HG02884 (cell line): ENCODE results near the gene STK38.

Experiments used
- ATAC-seq: cut with Tn5 transposase; IDR thresholded peaks from one replicate; pipeline ENCODE4 v1.9.1; 2021; ENCODE audit warnings: mild to moderate bottlenecking, moderate library complexity; ENCODE audit not compliant: unreplicated experiment

Gene STK38

DNA sequence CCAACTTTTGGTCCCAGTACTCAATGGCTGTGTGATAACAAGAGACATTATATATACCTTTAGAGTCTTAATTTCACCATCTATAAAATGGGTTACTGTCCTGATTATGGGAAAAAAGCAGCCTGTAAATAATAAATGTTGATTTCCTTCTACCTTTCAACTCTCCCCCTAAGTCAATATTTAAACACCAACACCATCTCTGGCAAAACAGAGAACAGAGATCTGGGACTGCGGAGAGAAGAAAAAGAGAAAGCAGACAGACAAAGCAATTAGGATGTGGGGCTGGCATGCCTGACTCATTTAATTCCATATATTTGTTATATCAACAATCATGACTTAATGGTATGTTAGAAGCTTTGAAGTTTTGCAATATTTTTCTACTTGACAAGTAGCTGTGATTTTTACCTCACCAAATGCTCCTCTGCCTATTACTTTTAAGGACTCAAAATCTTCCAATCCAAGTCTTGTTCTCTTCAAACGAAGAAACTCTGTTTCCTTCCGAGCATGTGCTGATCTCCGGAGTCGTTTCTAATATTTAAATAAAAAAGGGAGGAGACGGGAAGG lies 23.3 kb downstream of the STK38 start:
- no peak for ATAC-seq

DNA sequence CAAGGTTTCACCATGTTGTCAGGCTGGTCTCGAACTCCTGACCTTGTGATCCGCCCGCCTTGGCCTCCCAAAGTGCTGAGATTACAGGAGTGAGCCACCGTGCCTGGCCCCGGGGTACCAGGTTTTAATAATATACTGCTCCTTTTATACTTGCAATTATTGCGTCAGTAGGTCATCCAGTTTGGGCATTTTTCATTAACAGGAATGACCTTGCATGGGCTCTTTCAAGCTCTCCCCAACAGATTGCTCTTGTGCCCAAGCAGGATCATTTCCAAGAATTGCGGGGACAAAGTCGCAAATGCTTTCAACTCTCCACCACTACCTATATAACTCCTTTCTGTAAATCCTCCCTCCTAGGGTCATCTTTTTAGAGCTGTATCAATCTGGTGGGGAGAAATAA lies 23.8 kb downstream of the STK38 start:
- no peak for ATAC-seq

GRCh38 chr6:36519352-36519751 lies 27.9 kb downstream of the STK38 start:
- no peak for ATAC-seq

DNA sequence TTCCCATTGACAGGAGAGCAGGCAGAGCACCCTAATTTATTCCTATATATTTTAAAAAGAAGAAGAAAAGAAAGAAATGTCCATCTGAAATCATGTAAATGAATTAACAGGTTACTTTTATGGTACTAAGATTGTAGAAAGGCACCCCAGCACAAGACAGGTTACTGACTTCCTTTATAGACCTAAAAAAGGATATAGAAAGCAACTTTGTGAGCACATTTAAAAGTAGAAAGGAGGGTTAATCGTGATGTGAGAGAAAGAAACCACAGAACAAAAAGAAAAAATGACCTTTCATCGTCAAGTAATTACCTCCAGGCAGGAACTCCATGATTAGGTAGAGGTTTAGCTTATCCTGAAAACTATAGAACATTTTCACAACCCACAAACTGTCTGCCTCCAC lies 29.9 kb downstream of the STK38 start:
- no peak for ATAC-seq

- ATAC-seq: no peak
Observed at GRCh38 chr6:36516988-36517387, 30.3 kb downstream of the STK38 start.

GRCh38 chr6:36516559-36516958 lies 30.7 kb downstream of the STK38 start:
- no peak for ATAC-seq

GRCh38 chr6:36515844-36516243 lies 31.4 kb downstream of the STK38 start:
- no peak for ATAC-seq

DNA sequence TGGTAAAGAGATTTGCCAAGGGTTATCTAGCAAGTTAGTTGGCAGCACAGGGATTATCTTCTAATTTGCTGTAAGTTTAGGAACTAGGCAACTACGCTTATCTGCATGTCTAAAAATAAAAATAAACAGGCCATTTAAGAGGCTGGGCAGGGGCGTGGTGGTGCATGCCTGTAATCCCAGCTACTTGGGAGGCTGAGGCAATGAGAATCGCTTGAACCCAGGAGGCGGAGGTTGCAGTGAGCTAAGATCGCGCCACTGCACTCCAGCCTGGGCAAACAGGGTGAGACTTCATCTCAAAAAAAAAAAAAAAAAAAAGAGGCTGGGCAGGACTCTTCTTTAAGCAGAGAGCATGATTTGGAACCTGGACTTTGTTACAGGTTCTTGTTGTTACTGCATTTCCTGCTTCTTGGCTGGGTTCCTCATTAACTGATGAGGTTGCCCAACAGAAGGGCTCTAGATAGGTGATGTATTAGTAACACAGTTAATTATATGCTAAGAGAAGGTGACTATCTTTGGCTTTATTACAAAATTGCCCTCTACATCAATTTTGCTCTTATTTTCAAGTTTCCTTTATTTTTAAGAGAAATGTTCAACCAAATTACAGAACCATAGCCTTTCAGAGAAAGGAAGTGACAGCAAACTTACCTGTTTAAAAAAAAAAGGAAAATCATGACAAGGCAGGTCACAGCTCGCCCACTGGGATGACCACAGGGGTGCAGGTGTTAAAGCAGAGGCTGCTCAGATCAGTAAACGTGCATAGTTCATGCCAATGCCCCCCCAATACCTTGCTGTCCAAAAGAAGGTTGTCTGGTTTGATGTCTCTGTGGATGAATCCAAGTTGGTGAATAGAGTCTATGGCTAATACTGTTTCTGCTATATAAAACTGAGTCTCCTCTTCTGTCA lies 32.5 kb downstream of the STK38 start:
- no peak for ATAC-seq

- ATAC-seq: no peak
Observed at GRCh38 chr6:36510365-36510764, 36.9 kb downstream of the STK38 start.

DNA sequence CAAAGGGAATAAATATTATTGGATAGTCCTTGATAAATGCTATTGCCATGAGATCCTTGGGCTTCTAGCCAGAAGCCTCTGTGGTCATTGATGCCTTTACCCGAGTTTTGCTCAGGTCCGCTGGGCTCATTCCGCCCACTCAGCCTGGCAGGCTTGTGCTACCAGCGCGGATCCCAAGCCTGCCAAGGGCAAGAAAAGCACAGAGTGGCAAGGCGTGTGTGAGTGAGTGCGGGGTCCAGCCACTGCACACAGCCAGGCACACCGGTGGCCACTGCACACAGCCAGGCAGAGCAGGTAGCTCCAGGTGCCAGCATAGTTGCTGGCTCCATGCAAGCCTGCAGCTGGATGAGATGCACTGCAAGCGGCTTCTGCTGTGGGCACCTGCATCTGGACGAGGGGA lies 38.7 kb downstream of the STK38 start:
- ATAC-seq: no peak

DNA sequence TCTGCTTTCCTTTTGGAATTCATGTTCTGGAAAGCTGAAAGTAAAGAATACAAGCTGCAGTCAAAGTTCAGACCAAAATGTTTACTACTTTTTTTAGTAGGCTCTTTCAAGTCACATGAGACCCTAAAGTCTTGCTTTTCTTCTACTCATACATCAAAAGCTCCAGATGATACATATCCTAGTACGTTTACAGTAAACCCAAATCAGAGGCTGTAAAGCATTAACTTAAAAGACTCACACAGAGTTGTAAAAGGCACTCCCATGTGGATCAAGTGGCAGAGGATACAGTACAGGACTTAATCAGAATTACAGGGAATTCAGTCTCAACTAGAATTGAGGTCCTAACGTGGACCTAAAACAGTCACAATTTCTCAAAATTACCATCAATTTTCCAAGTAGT lies 40.7 kb downstream of the STK38 start:
- ATAC-seq: no peak

DNA sequence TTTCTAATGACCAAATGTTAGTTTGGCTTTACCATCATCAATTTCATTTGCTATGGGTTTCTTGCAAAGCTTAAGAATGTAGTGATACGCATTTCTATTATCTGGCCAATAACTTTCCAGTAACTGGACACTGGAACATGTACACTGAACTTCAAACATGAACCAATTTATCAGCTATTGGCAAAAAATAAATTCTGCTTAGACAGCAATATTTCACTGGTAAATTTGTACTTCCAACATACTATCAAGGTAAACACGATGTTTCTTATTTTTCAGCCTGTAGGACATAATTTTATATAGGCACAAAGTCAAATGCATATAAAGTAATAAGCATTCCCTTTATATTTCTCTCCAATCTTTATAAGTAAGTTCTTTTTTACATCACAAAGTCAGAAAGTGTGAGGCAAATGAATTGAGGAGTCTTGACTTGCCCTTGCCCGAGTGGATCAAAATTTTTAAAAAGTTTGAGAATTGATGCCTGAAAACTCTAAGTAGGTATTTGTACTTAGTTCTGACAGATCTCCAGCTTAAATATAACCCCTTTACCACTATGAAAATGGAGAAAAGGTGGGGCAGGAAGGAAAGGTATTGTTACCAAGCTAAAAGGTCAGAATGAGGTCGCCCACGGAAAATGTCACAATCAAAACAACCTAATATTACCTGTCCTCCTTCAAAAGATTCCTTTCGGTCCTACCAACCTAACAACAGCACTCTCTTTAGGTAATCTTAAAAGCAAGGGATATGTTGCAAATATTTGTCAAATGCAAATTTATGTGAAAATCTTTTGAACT lies 41.3 kb downstream of the STK38 start:
- no peak for ATAC-seq

GRCh38 chr6:36504982-36505381 lies 42.3 kb downstream of the STK38 start:
- ATAC-seq: no peak

DNA sequence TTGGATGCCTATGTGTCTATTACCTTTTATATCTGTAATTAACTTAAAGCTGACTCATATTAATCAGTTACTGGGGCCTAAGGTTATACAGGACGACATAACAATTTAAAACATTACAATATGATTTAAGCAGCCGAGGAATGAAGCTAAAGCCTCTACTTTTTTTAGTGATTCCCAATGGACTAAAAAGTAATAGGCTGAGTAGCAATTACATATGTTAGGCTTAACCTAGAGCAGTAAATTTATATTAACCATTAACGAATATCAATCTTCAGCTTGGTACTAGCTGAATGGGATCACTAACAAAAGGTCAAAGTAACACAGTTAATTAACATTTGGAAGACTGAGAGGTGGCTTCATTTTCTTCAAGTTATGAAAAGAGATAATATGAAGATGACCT lies 43.1 kb downstream of the STK38 start:
- ATAC-seq: no peak

DNA sequence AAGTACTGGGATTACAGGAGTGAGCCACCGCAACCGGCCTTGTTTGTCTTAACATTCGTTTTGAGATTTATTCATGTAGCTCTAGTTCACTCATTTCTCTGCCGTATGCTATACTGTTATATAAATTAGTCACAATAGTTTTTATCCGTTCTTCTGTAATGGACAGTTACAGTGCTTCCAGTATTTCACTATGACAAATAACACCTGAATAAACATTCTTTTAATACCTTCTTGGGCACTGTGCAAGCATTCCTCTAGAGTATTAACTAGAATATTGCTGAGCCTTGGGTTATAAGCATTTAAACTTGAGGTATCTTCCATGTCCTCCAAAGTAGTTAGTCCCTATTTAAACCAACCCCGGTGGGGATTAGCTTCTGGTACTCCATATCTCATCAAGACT lies 45.6 kb downstream of the STK38 start:
- ATAC-seq: no peak

DNA sequence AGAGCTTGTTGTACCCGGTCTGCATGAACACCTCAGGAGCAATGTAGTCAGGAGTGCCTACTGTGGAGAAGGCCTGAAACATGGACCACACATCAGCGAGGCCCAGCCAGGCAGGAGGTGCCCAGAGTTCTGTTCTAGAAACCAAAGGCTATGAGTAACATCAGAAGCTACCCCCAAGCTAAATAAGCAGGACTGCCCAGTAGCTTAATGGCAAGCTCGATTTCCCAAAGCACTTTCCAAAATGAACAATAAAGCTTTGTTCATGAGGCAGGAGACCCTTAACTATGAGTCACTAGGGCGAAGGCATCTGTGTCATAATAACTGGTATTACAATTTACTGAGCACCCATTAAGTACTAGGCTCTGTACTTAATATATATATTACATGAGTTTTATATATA lies 47.4 kb downstream of the STK38 start:
- no peak for ATAC-seq

- no peak for ATAC-seq
Observed at GRCh38 chr6:36495086-36495485, 52.2 kb downstream of the STK38 start.

DNA sequence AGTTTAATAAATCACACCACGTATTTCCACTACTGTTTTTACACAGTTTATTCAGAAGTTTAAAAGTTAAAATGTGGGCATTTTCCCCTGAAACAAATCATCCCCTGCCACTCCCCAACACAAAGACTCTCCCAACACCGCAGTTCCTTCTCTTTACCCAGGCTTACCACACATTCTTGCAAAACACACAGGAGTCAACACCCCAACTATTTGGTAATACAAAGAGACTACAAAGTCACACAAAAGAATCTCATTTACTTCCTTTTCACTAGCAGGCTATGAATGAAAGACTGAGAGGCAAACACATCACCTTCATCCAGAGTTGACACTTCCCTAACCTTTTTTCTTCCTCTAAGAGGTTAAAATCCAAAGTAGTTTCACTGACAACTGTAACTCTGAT lies 53.4 kb downstream of the STK38 start:
- no peak for ATAC-seq

GRCh38 chr6:36493319-36493718 lies 54.0 kb downstream of the STK38 start:
- no peak for ATAC-seq

- no peak for ATAC-seq
Observed at GRCh38 chr6:36492621-36493020, 54.7 kb downstream of the STK38 start.

- ATAC-seq: no peak
Observed at GRCh38 chr6:36492092-36492491, 55.2 kb downstream of the STK38 start.
